Right lobe of liver (tissue), 6 donors: Measurements from ENCODE around the gene TUBG1. TPM values are rescaled to one million over a fixed set of nuclear protein-coding genes. Genes with fewer than 3 reads are reported as not detected.

Source experiments
- ATAC-seq, 4 donors: fragments of 200-7000 bp; cut with Tn5 transposase; one replicate each; pipeline ENCODE4 v1.9.1; 2020; ENCODE audit warnings: mild to moderate bottlenecking in 4 of 4, moderate library complexity in 4 of 4
- DNase-seq, 3 donors: peaks; one replicate each; pipeline ENCODE4 v3.0.0-alpha.2; 2020
- H3K27ac ChIP-seq, 3 donors: fragments of 200-600 bp; one replicate each; pipeline ENCODE4 v1.8.0; 2022
- H3K27me3 ChIP-seq, 2 donors: fragments of 200-600 bp; one replicate each; pipeline ENCODE4 v1.8.0; 2022
- H3K36me3 ChIP-seq, 4 donors: fragments of 200-600 bp; sonication (generic) in 1 of 4; one replicate each; pipeline versions ENCODE4 v1.5.1 to v1.8.0; 2017 to 2022; ENCODE audit warnings: control low read depth in 1 of 4
- H3K4me1 ChIP-seq, 4 donors: fragments of 200-600 bp; sonication (generic) in 1 of 4; one replicate each; pipeline versions ENCODE4 v1.5.1 to v1.8.0; 2017 to 2022; ENCODE audit warnings: control low read depth in 1 of 4
- H3K4me3 ChIP-seq, 3 donors: fragments of 200-600 bp; one replicate each; pipeline ENCODE4 v1.8.0; 2022
- H3K9me3 ChIP-seq, 4 donors: fragments of 200-600 bp; sonication (generic) in 1 of 4; one replicate each; pipeline versions ENCODE4 v1.5.1 to v1.8.0; 2017 to 2022; ENCODE audit warnings: control low read depth in 1 of 4
- POLR2A ChIP-seq: fragments of 450-650 bp; IDR thresholded peaks from one replicate; pipeline ENCODE4 v1.6.1; 2017; ENCODE audit warnings: antibody characterized with exemption, mild to moderate bottlenecking
- WGBS: methylation state at CpG from one replicate; pipeline ENCODE4 v1.1.6; 2018; ENCODE audit warnings: low coverage, low lambda C conversion rate; ENCODE audit not compliant: insufficient coverage; ENCODE audit errors: missing lambda C conversion rate; 5-methylcytosine and 5-hydroxymethylcytosine counted together
- intact Hi-C, 2 donors: fragments of 100-400 bp; cut with DNase I; formaldehyde crosslinking; loops; one replicate each; pipeline versions ENCODE4 v1.11.2 to v1.14.1; 2022
- total RNA-seq, 6 experiments: library from RNA; depleted of rRNA in 2 of 6; stranded (reverse); fragments of >200 nt in 2 of 6; fragmentation: NEBNext Ultra II Directional in 3 of 6; extraction: Animal tissue kit (Norgen Biotek cat#: 25700) in 3 of 6; gene quantifications; one replicate each; pipeline versions ENCODE4 v1.1.0 to v1.2.4, GENCODE V29; 2016 to 2023
- TF ChIP-seq, protein P1 (sequence below), 4 donors: fragments of 200-600 bp in 3 of 4; fragments of 450-650 bp in 1 of 4; IDR thresholded peaks; one replicate each; pipeline versions ENCODE4 v1.5.1 to v1.8.0; 2016 to 2022; ENCODE audit warnings: antibody characterized with exemption in 4 of 4, mild to moderate bottlenecking in 2 of 4
- donor health status: DM: no; HTN: yes; CAD: no.
- donor health status: DM: no; HTN: no; CAD: no.
- donor health status: DM: no; HTN: no; CAD: no.
- donor health status: DM: no; HTN: yes; CAD: no.
- donor health status: DM: no; HTN: yes; CAD: no.

Gene TUBG1
- total RNA-seq, 6 experiments from 2014 or later: 17.9 to 44.5 (median 22.0) TPM

DNA sequence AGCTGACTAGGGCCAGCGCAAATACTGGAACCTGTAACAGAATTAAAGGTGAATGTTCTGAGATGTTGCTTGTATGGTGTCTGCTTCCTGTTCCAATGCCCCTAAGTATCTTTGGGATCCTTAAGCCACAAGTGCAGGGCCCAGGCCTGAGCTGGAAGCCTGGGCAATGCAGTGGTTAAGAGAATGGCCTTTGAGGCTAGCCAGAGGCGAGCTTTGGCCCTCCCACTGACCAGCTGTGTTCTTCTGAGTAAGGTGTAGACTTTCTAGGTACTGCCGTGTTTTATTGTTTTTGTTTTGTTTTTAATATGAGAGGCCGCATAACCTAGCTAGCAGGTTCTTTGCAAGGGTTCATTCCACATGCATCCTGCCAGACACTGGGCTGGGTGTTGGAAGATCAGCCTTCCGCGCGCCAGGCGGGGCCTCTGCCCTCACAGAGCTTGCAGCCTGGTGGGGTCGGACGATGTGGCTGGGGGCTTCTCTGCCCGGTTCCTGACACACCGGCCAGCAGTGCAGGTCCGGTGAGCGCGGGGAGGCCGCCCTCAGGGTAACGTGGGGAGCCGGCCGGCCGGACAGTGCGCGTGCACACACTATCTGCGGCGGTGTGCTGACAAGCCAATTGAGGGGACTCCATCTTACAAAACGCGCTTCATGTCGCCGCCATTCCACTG lies 43.1 kb upstream of the TUBG1 start:
- peak overlapping the region; percentile 86 to 94 (median 86) for H3K27ac ChIP-seq
- ATAC-seq (peak; percentile 3 to 34 (median 12)), DNase-seq (no peak)
- H3K36me3 ChIP-seq: peaks cover 0 to 39% (median 15%) of the 10 kb centered on the region in 4 donors
- TF ChIP-seq, protein P1, sequence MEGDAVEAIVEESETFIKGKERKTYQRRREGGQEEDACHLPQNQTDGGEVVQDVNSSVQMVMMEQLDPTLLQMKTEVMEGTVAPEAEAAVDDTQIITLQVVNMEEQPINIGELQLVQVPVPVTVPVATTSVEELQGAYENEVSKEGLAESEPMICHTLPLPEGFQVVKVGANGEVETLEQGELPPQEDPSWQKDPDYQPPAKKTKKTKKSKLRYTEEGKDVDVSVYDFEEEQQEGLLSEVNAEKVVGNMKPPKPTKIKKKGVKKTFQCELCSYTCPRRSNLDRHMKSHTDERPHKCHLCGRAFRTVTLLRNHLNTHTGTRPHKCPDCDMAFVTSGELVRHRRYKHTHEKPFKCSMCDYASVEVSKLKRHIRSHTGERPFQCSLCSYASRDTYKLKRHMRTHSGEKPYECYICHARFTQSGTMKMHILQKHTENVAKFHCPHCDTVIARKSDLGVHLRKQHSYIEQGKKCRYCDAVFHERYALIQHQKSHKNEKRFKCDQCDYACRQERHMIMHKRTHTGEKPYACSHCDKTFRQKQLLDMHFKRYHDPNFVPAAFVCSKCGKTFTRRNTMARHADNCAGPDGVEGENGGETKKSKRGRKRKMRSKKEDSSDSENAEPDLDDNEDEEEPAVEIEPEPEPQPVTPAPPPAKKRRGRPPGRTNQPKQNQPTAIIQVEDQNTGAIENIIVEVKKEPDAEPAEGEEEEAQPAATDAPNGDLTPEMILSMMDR (IDR thresholded peaks at IDR 0.05): no peak
- TF ChIP-seq POLR2A: no peak
- no peaks in the 10 kb centered on the region for H3K9me3 ChIP-seq
- H3K27me3 ChIP-seq: no peaks in the 10 kb centered on the region
- peak overlapping the region; percentile 83 to 99 (median 98) for H3K4me3 ChIP-seq
- intact Hi-C loops: no loop called here
- WGBS: 20% methylated on average over 2 of the region's 28 CpGs
- H3K4me1 ChIP-seq: peaks cover 0 to 66% (median 30%) of the 10 kb centered on the region in 4 donors

DNA sequence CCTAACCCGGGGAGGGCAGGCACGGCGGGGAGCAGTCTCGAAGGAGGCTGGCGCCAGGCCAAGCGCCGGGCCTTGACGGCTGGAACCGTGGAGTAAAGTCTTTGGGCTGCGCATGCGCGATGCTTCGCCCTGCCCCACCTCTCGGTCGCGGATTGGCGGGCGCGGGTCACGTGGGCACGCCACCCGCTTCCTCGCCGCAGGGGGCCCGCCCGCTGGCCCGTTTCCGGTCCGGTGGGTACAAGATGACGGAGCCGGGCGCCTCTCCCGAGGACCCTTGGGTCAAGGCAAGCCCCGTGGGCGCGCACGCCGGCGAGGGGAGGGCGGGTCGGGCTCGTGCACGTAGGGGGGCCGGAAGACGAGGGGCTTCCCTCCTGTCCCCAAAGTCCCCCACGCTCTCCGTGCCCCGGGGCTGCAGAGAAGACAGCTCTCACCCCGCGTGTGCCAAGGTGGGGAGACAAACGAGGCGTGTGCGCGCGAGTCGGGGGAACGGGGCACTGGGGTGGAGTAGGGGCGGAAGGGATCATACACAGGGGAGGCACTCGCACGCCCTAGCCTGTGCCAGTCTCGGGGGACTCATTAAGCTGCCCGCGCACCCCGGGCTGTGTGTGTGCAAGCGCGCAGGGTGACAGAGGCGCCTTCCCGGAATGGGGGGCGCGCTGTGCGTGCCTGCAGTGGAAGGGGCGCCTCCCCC lies 42.5 kb upstream of the TUBG1 start, which contains the start of gene MLX:
Gene MLX, plus strand, starts transcription at position 218 of the 691 bp plus-strand sequence. Its CDS starts 25 bp downstream, at position 243.
- Histone ChIP-seq H3K27ac (peak within 1 kb of the TSS; percentile 86 to 94 (median 86)), H3K9me3 (no peaks in the 10 kb centered on the region), H3K36me3 (peaks cover 0 to 46% (median 15%) of the 10 kb centered on the region in 4 donors), H3K27me3 (no peaks in the 10 kb centered on the region), H3K4me3 (peak within 1 kb of the TSS; percentile 83 to 99 (median 98)), H3K4me1 (peaks cover 0 to 70% (median 29%) of the 10 kb centered on the region in 4 donors)
- TF ChIP-seq, protein P1 (IDR thresholded peaks at IDR 0.05): no peak
- TF ChIP-seq POLR2A: peak; percentile 46
- 0% methylated on average over 6 of the region's 72 CpGs for WGBS
- intact Hi-C loops: no loop called here
- DNase-seq (peak; percentile 95 to 96 (median 96)), ATAC-seq (peak; percentile 60 to 73 (median 68))

DNA sequence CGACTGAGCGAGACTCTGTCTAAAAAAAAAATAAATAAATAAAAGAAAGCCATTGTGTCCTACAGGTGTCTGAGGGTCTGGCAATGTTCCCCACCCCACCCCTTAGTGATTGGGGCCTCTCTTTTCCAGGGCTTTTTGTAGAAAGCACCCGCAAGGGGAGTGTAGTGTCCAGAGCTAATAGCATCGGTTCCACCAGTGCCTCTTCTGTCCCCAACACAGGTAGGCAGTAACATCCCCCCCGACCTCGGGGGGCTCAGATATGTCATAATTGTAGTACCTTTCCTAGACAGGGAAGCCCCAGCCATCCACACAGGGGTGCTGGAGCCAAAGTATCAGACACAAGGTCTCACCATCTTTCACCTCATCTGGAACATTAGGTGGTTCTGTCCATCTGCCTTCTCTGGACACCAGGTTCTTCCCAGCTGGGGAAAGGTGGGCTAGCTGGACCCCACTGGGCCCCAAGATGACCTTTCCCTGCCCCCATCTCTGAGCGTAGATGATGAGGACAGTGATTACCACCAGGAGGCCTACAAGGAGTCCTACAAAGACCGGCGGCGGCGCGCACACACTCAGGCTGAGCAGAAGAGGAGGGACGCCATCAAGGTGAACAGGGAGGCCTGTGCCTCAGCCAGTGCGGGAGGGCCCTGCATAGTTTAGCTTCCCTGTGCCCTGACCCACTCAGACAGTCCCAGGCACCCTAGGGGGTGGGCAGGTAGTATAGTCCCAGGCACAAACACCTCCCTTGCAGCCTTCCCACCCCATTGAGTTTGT lies 41.0 kb upstream of the TUBG1 start:
- 50% methylated on average over 2 of the region's 14 CpGs for WGBS

More for the DNA sequence above, 41.0 kb upstream of the TUBG1 start:
- Histone ChIP-seq H3K4me1 (peaks cover 0 to 66% (median 25%) of the 10 kb centered on the region in 4 donors), H3K4me3 (no peak overlapping the region), H3K27ac (peak overlapping the region in 2 of 3 donors; percentile 86 to 94), H3K27me3 (no peaks in the 10 kb centered on the region), H3K9me3 (no peaks in the 10 kb centered on the region), H3K36me3 (peaks cover 10 to 61% (median 27%) of the 10 kb centered on the region in 4 donors)
- TF ChIP-seq, protein P1 (IDR thresholded peaks at IDR 0.05): no peak
- TF ChIP-seq POLR2A: no peak
- ATAC-seq: no peak
- intact Hi-C loops: no loop called here
- no peak for DNase-seq
